HG02571 (cell line): ENCODE measurements around the gene RNF7.
"Not testable (repeated sequence)": the region's sequence is repeated elsewhere in the genome, so short reads cannot be mapped to it uniquely, and the experiment has no call there.

Source experiments
- ATAC-seq: cut with Tn5 transposase; IDR thresholded peaks from one replicate; pipeline ENCODE4 v1.9.1; 2021; ENCODE audit warnings: mild to moderate bottlenecking, moderate library complexity; ENCODE audit not compliant: unreplicated experiment

RNF7 gene

GRCh38 chr3:141735176-141735575, 2.9 kb upstream of the RNF7 start:
- ATAC-seq: no peak

- ATAC-seq: no peak
Measured at GRCh38 chr3:141735770-141736465, 2.2 kb upstream of the RNF7 start.

- ATAC-seq: no peak
Measured at GRCh38 chr3:141737093-141737492, 1.0 kb upstream of the RNF7 start.

DNA sequence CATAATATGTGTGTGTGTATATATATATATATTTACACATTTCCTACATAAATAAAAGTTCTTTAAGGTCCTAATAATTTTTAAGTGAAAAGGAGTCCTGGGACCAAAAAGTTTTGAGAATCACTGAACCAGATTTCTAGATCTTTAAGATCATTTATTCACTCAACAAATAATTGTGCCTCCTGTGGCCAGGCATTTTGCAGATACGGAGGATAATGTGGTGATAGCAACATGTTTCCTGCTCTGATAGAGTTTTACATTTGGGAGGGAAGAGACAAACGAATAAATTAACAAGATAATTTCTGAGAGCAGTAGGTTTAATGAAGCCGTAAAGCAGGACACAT, 448 bp upstream of the RNF7 start:
- no peak for ATAC-seq

DNA sequence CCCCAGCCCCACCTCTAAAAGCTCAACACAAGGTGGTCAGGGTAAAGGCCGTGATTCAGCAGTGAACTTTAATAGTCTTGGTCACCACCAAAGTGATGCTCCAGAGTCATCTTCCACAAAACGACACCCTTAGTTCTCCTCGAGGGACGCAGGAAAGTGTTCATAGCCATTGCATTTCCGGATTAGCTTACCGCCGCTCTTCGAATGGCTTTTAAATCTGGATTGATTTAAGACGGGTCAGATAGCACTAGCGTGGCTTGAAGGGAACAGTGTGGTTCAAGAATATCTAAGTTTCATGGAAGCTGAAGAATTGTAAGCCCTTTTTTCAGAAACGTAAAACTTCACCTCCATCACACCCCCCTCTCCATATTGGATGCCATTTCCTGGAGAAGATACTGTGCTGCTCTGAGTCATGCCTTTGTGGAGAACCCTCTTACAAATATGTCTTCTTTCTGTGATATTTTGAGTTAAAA, 829 bp downstream of the RNF7 start:
- ATAC-seq: no peak

DNA sequence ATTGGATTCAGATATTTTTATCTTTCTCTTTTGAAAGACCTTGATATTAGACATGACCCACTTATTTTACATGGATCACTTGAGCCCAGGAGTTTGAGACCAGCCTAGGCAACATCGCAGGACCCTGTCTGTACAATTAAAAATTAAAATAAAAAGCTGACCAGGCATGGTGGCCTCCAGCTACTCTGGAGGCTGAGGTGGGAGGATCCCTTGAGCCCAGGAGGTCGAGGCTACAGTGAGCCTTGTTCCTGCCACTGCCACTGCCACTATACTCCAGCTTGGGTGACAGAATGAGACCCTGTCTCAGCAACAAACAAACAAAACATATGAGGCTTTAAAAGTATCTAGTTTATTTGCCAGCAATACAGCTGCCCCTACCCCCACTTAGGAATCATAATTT, 1.6 kb downstream of the RNF7 start:
- no peak for ATAC-seq

DNA sequence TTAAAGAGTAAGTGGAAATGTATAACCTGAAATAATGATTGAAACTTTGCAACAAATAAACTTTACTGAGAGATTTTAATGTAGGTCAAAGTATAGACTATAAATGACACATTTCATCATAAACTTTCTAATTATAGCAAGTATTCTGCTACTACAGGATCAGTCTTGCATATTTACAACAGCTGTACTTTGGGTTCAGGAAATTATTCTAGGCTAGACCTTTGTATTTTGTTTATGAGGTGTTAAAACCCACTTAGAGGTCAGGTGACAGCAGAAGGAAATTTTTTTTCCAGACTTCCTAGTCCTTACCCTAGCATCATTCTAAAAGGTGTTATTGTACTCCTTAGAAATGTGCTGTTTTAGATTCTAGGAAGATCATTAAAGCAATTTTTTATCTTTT, 2.3 kb downstream of the RNF7 start:
- no peak for ATAC-seq

- no peak for ATAC-seq
Measured at GRCh38 chr3:141743305-141743704, 5.2 kb downstream of the RNF7 start.

DNA sequence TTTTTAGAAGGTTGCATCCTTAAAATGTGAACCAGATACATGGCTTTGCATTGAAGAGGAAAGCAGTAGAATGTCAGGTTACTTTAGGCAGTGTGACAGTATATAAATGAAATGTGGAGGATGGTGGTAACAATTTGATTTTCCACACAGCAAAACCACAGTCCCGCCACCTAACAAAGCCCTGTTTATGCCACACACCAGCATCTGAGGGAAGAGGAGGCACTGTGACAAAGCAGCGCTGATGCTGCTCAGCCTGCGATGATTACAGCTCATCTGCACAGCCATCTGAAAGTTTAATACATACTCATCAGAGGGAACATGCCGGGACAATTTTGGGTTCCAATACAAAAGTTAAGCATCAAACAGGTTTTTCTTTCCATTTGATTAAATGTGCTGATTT, 8.9 kb downstream of the RNF7 start:
- ATAC-seq: no peak

GRCh38 chr3:141753399-141753798, 15.3 kb downstream of the RNF7 start:
- no peak for ATAC-seq

DNA sequence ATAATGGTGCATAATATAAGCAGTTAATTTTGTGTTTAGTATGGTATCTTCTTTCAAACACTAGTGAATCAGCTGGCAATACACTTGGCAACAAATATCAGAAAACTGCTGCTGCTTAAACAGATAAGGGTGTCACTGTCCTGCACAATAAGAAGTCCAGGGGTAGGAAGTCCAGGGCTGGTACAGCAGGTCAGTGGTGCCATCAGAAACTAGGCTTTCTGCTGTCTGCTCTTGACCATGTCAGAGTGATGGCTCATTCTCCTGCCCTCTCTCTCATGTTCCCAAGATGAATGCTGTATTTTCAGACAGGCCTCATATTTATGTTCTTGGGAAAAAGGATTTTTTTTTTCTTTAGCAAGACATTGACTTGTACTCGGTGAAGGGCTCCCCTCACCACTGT, 15.9 kb downstream of the RNF7 start:
- ATAC-seq: no peak

- not testable (repeated sequence) for ATAC-seq
Measured at GRCh38 chr3:141762552-141762951, 24.5 kb downstream of the RNF7 start.

DNA sequence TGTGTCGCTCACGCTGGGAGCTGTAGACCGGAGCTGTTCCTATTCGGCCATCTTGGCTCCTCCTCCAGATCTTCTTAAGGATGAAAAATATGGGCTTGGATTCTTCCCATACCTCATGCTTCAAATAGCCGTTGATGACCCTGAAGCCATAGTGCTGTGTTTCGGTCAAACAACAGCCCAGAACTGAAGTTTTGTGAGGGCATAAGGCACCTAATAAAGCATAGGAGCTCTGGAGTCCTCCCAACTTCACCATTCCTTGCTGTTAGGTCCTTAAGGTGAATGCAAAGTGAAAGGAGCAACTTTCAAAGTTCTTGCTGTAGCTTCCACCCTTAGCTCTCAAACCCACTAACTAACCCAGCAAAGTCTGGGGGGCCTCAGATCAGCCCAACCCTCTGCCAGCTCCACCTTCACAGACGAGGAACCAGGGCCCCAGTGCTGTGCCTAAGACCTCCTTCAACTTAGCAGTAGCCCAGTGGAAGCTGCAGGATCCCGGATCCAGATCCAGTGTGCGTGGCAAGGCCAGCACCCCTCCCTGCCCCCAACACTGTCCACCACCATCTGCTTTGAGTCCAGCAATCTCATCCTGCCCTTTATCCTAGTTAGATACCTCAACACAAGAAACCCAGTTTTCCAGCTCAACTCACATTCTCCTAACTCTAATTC, 25.1 kb downstream of the RNF7 start, which contains the start of gene GRK7:
TSS of gene GRK7 (plus strand) at position 321 of the 663 bp plus-strand sequence. CDS start 14,877 bp downstream, outside the sequence.
- no peak for ATAC-seq

GRCh38 chr3:141764045-141764444, 25.9 kb downstream of the RNF7 start:
- no peak for ATAC-seq

DNA sequence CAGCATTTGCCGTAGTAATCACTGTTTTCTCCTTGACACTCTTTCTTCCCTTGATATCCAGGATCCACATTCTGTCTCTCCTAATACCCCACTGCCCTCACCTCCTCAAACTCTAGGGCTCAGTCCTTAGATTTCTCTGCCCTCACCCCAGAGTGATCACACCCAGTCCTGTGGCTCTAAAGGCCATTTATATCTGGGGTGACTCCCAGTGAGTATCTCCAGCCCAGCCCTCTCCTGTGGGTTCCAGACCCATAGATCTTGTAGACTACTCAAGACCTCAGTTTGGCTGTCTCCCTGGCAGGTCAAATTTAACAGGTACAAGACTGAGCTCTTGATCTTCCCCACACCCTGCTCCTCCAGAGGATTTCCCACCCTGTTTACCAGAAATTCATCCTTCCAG, 26.4 kb downstream of the RNF7 start:
- ATAC-seq: no peak

- ATAC-seq: no peak
Measured at GRCh38 chr3:141764986-141765385, 26.9 kb downstream of the RNF7 start.

- ATAC-seq: no peak
Measured at GRCh38 chr3:141767066-141767465, 29.0 kb downstream of the RNF7 start.

DNA sequence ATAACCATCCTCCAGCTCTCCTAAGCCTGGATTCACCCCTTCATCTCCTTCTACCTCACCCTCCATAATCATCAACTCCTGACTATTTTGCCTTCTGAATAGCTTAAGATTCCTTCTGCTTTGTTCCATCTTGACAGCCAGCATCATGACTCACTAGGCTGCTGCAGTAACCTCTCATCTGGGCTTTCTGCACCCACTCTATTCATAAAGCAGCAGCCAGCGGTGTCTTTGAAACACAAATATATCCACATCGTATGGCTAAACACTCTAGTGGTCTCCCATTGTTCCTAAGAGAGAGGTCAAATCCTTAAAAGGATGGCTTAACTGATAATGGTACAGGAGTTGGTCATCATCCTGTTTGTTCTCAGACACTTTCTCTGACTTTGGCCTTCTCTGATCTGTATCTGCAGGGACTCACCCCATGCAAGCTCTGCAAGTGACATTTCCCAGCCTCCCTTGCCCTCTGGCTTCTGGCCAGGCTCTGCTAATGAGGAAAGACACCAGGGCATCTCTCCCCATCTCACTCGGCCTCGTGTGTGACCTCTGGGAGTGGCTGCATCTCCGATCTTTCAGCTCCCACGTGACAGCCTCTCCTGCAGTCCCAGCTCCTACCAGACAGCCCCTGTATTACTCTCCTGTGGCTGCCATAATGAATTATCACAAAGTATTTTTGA, 31.3 kb downstream of the RNF7 start:
- ATAC-seq: no peak

DNA sequence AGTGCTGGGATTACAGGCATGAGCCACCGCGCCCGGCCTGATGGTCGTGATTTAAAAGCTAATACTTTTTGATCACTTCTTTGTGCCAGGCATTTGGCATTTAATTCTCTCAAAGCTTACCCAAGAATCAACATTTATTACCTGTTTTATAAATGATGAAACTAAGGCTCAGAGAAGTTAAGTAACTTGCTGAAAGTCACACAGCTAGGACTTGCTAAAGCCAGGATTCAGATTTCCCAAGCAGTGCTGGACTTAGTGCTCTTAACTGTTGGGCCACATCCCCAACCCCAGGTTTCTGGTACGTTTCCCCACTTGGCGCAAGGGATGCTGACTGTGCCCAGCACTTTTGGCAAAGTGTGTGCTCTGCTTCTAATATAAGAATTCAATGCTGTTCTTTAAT, 35.6 kb downstream of the RNF7 start:
- ATAC-seq: no peak

DNA sequence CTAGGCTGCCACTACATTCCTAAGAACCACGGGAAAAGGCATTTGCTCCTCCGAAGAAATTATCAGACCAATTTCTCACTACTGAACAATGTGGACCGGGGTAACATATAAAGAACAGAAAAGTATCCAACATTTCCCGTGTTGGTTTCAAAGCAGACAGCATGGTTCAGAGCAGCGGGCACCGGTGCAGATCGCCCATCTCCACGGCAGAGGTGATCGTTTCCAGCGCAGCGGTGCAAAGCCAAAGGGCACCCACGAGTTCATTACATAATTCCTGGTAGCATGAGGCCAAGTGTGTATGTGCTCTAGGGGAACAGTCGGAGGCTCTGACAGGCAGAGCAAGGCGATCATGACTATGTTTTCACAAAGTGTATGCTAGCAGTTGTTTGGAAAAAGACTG, 38.3 kb downstream of the RNF7 start:
- no peak for ATAC-seq

DNA sequence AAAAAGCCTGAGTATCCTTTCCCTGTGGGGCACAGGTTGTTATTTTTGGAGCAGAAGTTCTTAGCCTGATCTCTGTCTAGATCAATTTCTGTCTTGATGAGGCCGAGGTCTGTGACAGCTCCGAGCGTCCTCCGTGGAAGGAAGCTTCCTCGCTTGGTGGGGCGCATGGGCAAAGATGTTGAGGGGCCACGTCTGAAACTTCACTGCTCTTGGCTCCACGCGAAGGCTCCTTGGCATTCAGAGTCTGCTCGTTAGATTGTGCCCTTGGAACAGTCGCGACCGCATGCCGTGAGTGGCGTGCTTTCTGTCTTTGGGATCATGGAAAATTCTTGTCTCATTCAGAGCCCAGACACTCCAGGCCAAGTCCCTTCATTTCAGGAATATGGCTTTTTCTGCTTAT, 38.8 kb downstream of the RNF7 start:
- no peak for ATAC-seq
